Chondrocyte (in vitro differentiated cells): ENCODE data around the gene RNF31. TPM values are rescaled to one million over a fixed set of nuclear protein-coding genes. Genes with fewer than 3 reads are reported as not detected.

Experiments
- DNase-seq: peaks from one replicate; pipeline ENCODE4 v3.0.0; 2021; ENCODE audit warnings: mixed read lengths, low spot score
- H3K27ac Mint-ChIP-seq: one replicate; pipeline ENCODE4 v1.8.0; 2021; ENCODE audit warnings: mild to moderate bottlenecking, moderate library complexity, mixed read lengths; ENCODE audit not compliant: unreplicated experiment
- H3K27me3 Mint-ChIP-seq: 2 replicates; pipeline ENCODE4 v1.8.0; 2021; ENCODE audit warnings: low read depth, mixed read lengths
- H3K36me3 Mint-ChIP-seq: 2 replicates; pipeline ENCODE4 v1.8.0; 2021; ENCODE audit warnings: low read depth, mixed read lengths
- H3K4me1 Mint-ChIP-seq: 2 replicates; pipeline ENCODE4 v1.8.0; 2021; ENCODE audit warnings: low read depth, mild to moderate bottlenecking, mixed read lengths
- H3K4me3 Mint-ChIP-seq: one replicate; pipeline ENCODE4 v1.8.0; 2021; ENCODE audit warnings: mild to moderate bottlenecking, moderate library complexity, mixed read lengths; ENCODE audit not compliant: unreplicated experiment
- H3K9me3 Mint-ChIP-seq: 2 replicates; pipeline ENCODE4 v1.8.0; 2021; ENCODE audit warnings: low read depth, mixed read lengths
- CTCF ChIP-seq: fragments of 200-600 bp; sonication (generic); IDR thresholded peaks from 2 replicates; pipeline ENCODE4 v1.5.0; 2021; ENCODE audit warnings: antibody characterized with exemption, mild to moderate bottlenecking, moderate library complexity
- total RNA-seq: library from RNA; stranded (reverse); gene quantifications from 3 replicates; pipeline ENCODE4 v1.2.1, GENCODE V29; 2021

RNF31 gene
- total RNA-seq, 1 donor from 2014 or later = 45.8 TPM

- H3K4me3 Mint-ChIP-seq = no peak overlapping the region
- H3K9me3 Mint-ChIP-seq = no peaks in the 10 kb centered on the region
- no peak for TF ChIP-seq CTCF
- H3K27me3 Mint-ChIP-seq = no peaks in the 10 kb centered on the region
- H3K36me3 Mint-ChIP-seq = peaks cover 21% of the 10 kb centered on the region
- DNase-seq = no peak
- no peaks in the 10 kb centered on the region for H3K4me1 Mint-ChIP-seq
- H3K27ac Mint-ChIP-seq = no peak overlapping the region
These were observed 32.1 kb downstream of the RNF31 start for GRCh38 chr14:24179294-24179960.

- no peak for DNase-seq
- Mint-ChIP-seq H3K27me3 (no peaks in the 10 kb centered on the region), H3K4me3 (no peak overlapping the region), H3K27ac (no peak overlapping the region), H3K4me1 (no peaks in the 10 kb centered on the region), H3K36me3 (peaks cover 21% of the 10 kb centered on the region), H3K9me3 (no peaks in the 10 kb centered on the region)
- TF ChIP-seq CTCF = no peak
These were observed 32.9 kb downstream of the RNF31 start for GRCh38 chr14:24179961-24180796.

GRCh38 chr14:24181371-24182077 is 34.2 kb downstream of the RNF31 start:
- no peaks in the 10 kb centered on the region for H3K9me3 Mint-ChIP-seq
- no peak for TF ChIP-seq CTCF
- H3K4me1 Mint-ChIP-seq = no peaks in the 10 kb centered on the region
- H3K27me3 Mint-ChIP-seq = no peaks in the 10 kb centered on the region
- peaks cover 21% of the 10 kb centered on the region for H3K36me3 Mint-ChIP-seq
- DNase-seq = no peak
- H3K27ac Mint-ChIP-seq = no peak overlapping the region
- H3K4me3 Mint-ChIP-seq = no peak overlapping the region

- H3K36me3 Mint-ChIP-seq = peaks cover 17% of the 10 kb centered on the region
- H3K9me3 Mint-ChIP-seq = no peaks in the 10 kb centered on the region
- no peak for TF ChIP-seq CTCF
- no peak for DNase-seq
- peaks cover 5% of the 10 kb centered on the region for H3K4me1 Mint-ChIP-seq
- no peak overlapping the region for H3K27ac Mint-ChIP-seq
- no peaks in the 10 kb centered on the region for H3K27me3 Mint-ChIP-seq
- no peak overlapping the region for H3K4me3 Mint-ChIP-seq
These were observed 35.0 kb downstream of the RNF31 start for GRCh38 chr14:24182110-24182882.
